Stimulated activated CD4-positive, alpha-beta T cell treated with anti-CD3 and anti-CD28 coated beads, Interleukin-4, amount 100 ng/mL, for 24 hours (primary cell): ENCODE data around the gene AIMP1.
"Not testable (repeated sequence)": the region's sequence is repeated elsewhere in the genome, so short reads cannot be mapped to it uniquely, and the experiment has no call there.

Source experiments
- DNase-seq: peaks from one replicate; pipeline ENCODE4 v3.0.0-alpha.2; 2020

The AIMP1 gene

GRCh38 chr4:106355193-106355592, 38.8 kb downstream of the AIMP1 start:
- no peak for DNase-seq

GRCh38 chr4:106358899-106359298, 42.5 kb downstream of the AIMP1 start:
- DNase-seq: no peak

- no peak for DNase-seq
These were observed 45.9 kb downstream of the AIMP1 start for GRCh38 chr4:106362086-106362825.

- DNase-seq: no peak
These were observed 47.9 kb downstream of the AIMP1 start for GRCh38 chr4:106364282-106364681.

- no peak for DNase-seq
These were observed 49.3 kb downstream of the AIMP1 start for GRCh38 chr4:106365613-106366012.

GRCh38 chr4:106366026-106366425, 49.7 kb downstream of the AIMP1 start:
- no peak for DNase-seq

- no peak for DNase-seq
These were observed 50.7 kb downstream of the AIMP1 start for GRCh38 chr4:106367072-106367471.

- DNase-seq: no peak
These were observed 52.3 kb downstream of the AIMP1 start, which contains the start of gene GIMD1 for GRCh38 chr4:106368678-106369077. Gene GIMD1, minus strand, starts transcription at chr4:106368778. Its CDS starts 1,343 bp downstream, at chr4:106367435.

GRCh38 chr4:106369456-106370060, 53.2 kb downstream of the AIMP1 start:
- DNase-seq: no peak

GRCh38 chr4:106370214-106370613, 53.9 kb downstream of the AIMP1 start:
- DNase-seq: no peak

- no peak for DNase-seq
These were observed 54.8 kb downstream of the AIMP1 start for GRCh38 chr4:106371161-106371560.

- no peak for DNase-seq
These were observed 56.7 kb downstream of the AIMP1 start for GRCh38 chr4:106373026-106373425.

- no peak for DNase-seq
These were observed 63.8 kb downstream of the AIMP1 start for GRCh38 chr4:106380179-106380578.

- no peak for DNase-seq
These were observed 68.5 kb downstream of the AIMP1 start for GRCh38 chr4:106384878-106385277.

- DNase-seq: no peak
These were observed 69.6 kb downstream of the AIMP1 start for GRCh38 chr4:106385853-106386393.

- no peak for DNase-seq
These were observed 79.2 kb downstream of the AIMP1 start for GRCh38 chr4:106395582-106395981.

GRCh38 chr4:106398898-106399297, 82.5 kb downstream of the AIMP1 start:
- DNase-seq: not testable (repeated sequence)
